ENCODE data around the gene PLEKHM3.

The PLEKHM3 gene

DNA sequence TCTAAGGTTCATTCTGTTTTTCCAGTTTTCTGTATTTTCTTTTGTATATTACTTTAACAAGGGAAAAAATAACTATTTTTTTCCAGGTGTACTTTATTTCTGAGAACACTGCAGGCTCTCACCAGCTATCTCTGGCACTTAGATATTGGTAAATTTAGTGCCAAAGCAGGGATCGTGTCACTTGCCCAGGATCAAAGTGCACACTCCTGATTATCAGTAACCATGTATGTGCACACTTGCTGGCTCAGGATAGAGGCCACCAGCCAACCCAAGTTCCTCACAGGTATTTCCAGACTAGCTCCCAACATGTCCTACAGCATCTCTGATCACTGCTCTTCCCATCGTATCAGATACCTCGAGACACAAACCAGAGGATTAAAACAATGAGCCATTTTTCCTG is 249.9 kb downstream of the PLEKHM3 start:
- DNase-seq (ENCODE audit: low read depth in 1 of 2, low spot score in 1 of 2) = no peak
- H3K27ac ChIP-seq (replicated peaks) = no peak overlapping the region
- TF ChIP-seq REST (IDR thresholded peaks at IDR 0.05; ENCODE audit: insufficient replicate concordance, low read depth) (no peak), POLR2AphosphoS5 (IDR thresholded peaks at IDR 0.05; ENCODE audit: low read depth) (no peak), SPI1 (IDR thresholded peaks at IDR 0.05; ENCODE audit: borderline replicate concordance, low read depth) (no peak), GABPA (IDR thresholded peaks at IDR 0.05; ENCODE audit: low read depth) (no peak)
- TF ChIP-seq, protein P1, sequence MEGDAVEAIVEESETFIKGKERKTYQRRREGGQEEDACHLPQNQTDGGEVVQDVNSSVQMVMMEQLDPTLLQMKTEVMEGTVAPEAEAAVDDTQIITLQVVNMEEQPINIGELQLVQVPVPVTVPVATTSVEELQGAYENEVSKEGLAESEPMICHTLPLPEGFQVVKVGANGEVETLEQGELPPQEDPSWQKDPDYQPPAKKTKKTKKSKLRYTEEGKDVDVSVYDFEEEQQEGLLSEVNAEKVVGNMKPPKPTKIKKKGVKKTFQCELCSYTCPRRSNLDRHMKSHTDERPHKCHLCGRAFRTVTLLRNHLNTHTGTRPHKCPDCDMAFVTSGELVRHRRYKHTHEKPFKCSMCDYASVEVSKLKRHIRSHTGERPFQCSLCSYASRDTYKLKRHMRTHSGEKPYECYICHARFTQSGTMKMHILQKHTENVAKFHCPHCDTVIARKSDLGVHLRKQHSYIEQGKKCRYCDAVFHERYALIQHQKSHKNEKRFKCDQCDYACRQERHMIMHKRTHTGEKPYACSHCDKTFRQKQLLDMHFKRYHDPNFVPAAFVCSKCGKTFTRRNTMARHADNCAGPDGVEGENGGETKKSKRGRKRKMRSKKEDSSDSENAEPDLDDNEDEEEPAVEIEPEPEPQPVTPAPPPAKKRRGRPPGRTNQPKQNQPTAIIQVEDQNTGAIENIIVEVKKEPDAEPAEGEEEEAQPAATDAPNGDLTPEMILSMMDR (IDR thresholded peaks at IDR 0.05; ENCODE audit: insufficient read depth, low read length) = no peak
- no peak overlapping the region for H3K4me3 ChIP-seq (replicated peaks; ENCODE audit: insufficient read depth, low read length)
- no peaks in the 10 kb centered on the region for H3K27me3 ChIP-seq (ENCODE audit: insufficient read depth, poor library complexity, severe bottlenecking)

- H3K27me3 ChIP-seq (ENCODE audit: insufficient read depth, poor library complexity, severe bottlenecking) = no peaks in the 10 kb centered on the region
- TF ChIP-seq SPI1 (IDR thresholded peaks at IDR 0.05; ENCODE audit: borderline replicate concordance, low read depth) (no peak), REST (IDR thresholded peaks at IDR 0.05; ENCODE audit: insufficient replicate concordance, low read depth) (no peak), GABPA (IDR thresholded peaks at IDR 0.05; ENCODE audit: low read depth) (no peak), POLR2AphosphoS5 (IDR thresholded peaks at IDR 0.05; ENCODE audit: low read depth) (no peak)
- TF ChIP-seq, protein P1 (IDR thresholded peaks at IDR 0.05; ENCODE audit: insufficient read depth, low read length) = no peak
- no peak overlapping the region for H3K4me3 ChIP-seq (replicated peaks; ENCODE audit: insufficient read depth, low read length)
- no peak overlapping the region for H3K27ac ChIP-seq (replicated peaks)
- no peak for DNase-seq (ENCODE audit: low read depth in 1 of 2, low spot score in 1 of 2)
Observed at GRCh38 chr2:207772844-207773205, 252.5 kb downstream of the PLEKHM3 start.

GRCh38 chr2:207772081-207772843 is 253.1 kb downstream of the PLEKHM3 start:
- no peak overlapping the region for H3K27ac ChIP-seq (replicated peaks)
- H3K27me3 ChIP-seq (ENCODE audit: insufficient read depth, poor library complexity, severe bottlenecking) = no peaks in the 10 kb centered on the region
- no peak for DNase-seq (ENCODE audit: low read depth in 1 of 2, low spot score in 1 of 2)
- no peak overlapping the region for H3K4me3 ChIP-seq (replicated peaks; ENCODE audit: insufficient read depth, low read length)
- TF ChIP-seq POLR2AphosphoS5 (IDR thresholded peaks at IDR 0.05; ENCODE audit: low read depth) = no peak
- TF ChIP-seq SPI1 (IDR thresholded peaks at IDR 0.05; ENCODE audit: borderline replicate concordance, low read depth) = no peak
- no peak for TF ChIP-seq GABPA (IDR thresholded peaks at IDR 0.05; ENCODE audit: low read depth)
- no peak for TF ChIP-seq REST (IDR thresholded peaks at IDR 0.05; ENCODE audit: insufficient replicate concordance, low read depth)
- TF ChIP-seq, protein P1 (IDR thresholded peaks at IDR 0.05; ENCODE audit: insufficient read depth, low read length) = no peak
